ENCODE data around the gene AFG1L.

Gene AFG1L

DNA sequence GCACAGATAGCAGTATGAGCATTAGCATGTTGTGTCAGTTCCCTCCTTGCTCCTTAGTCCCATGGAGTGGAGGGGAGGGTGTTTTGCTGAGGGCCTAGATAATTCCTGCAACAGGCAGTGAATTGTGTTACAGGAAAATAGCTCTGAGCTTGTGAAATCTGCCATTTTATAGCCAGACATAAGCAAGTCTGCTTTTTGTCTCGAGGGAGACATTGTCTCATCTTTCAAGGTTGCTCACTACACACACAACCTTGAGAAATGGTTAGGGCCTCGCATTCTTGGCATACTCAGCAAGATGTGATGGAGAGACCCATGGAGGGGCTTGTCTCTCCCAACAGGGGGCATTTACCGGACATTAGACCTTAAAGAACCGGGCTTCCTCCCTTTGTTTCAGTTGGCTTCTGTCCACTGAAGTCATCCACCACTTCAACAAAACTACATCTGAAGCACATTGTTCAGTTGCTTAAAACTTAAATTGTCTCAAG lies 157.9 kb downstream of the AFG1L start:
- no peak for TF ChIP-seq SPI1 (IDR thresholded peaks at IDR 0.05; ENCODE audit: low read depth, low read length)
- no peak for TF ChIP-seq TAF1 (IDR thresholded peaks at IDR 0.05; ENCODE audit: low read depth, low read length)
- TF ChIP-seq POU2F2 (IDR thresholded peaks at IDR 0.05; ENCODE audit: low read depth, low read length), result no peak
- TF ChIP-seq POLR2A (IDR thresholded peaks at IDR 0.05; ENCODE audit: low read depth, low read length), result no peak
- no peak for TF ChIP-seq PAX5 (IDR thresholded peaks at IDR 0.05; ENCODE audit: insufficient read depth, low read length, severe bottlenecking)
- no peak for TF ChIP-seq POLR2AphosphoS5 (IDR thresholded peaks at IDR 0.05; ENCODE audit: low read depth, low read length)
- DNase-seq (ENCODE audit: insufficient read length, low spot score) (no peak), FAIRE-seq (no peak)

DNA sequence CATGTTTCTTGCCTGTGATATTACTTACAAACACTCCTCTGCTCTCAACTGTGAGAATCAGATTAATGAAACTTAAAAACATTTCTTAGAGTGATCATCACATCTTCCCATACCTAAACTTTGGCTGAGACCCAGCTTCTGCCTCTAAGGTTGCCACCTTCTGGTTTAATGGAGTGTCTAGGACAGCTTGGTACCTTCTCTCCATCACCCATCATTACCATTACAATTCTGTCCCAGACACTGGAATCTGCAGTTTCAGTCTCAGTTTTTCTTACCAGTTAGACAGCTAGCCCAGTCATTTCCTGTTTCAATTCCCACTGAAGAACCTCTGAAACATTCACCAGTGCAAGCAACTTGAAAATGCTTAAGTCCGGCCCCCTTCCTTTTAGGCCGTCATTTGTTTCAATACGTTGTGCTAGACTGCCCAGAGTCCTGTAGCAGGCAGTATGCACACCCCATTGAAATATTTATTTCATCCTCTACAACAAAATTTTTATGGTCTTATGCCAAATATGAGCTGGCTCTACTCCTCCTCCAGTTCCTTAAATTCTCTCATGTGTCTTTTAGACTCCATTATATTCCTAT lies 158.8 kb downstream of the AFG1L start:
- no peak for FAIRE-seq
- no peak for DNase-seq (ENCODE audit: insufficient read length, low spot score)
- TF ChIP-seq POLR2AphosphoS5 (IDR thresholded peaks at IDR 0.05; ENCODE audit: low read depth, low read length) (no peak), SPI1 (IDR thresholded peaks at IDR 0.05; ENCODE audit: low read depth, low read length) (no peak; the same call in 1 of the 2 replicates), POU2F2 (IDR thresholded peaks at IDR 0.05; ENCODE audit: low read depth, low read length) (no peak), TAF1 (IDR thresholded peaks at IDR 0.05; ENCODE audit: low read depth, low read length) (no peak), PAX5 (IDR thresholded peaks at IDR 0.05; ENCODE audit: insufficient read depth, low read length, severe bottlenecking) (no peak), POLR2A (IDR thresholded peaks at IDR 0.05; ENCODE audit: low read depth, low read length) (no peak)

DNA sequence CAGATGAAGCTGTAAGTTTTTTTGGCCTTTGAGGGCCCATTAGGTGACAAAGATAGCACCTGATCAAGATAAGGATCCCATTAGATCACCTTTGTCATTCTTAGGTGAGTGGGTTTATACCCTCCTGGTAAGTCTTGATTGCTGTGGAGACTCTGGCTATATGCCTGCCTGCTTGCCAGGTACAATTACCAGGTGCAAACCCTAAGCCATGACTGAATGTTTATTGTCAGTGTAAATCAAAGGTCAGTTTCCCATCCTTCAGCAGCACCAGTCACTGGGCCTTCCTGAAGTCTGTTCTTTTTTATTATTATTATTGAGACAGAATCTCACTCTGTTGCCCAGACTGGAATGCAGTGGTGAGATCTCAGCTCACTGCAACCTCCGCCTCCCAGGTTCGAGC lies 159.5 kb downstream of the AFG1L start:
- DNase-seq (ENCODE audit: insufficient read length, low spot score) (no peak), FAIRE-seq (no peak)
- TF ChIP-seq POLR2AphosphoS5 (IDR thresholded peaks at IDR 0.05; ENCODE audit: low read depth, low read length) (no peak), POLR2A (IDR thresholded peaks at IDR 0.05; ENCODE audit: low read depth, low read length) (no peak), SPI1 (IDR thresholded peaks at IDR 0.05; ENCODE audit: low read depth, low read length) (no peak), TAF1 (IDR thresholded peaks at IDR 0.05; ENCODE audit: low read depth, low read length) (no peak), PAX5 (IDR thresholded peaks at IDR 0.05; ENCODE audit: insufficient read depth, low read length, severe bottlenecking) (no peak), POU2F2 (IDR thresholded peaks at IDR 0.05; ENCODE audit: low read depth, low read length) (no peak)

GRCh38 chr6:108455688-108456087 lies 160.8 kb downstream of the AFG1L start:
- TF ChIP-seq SPI1 (IDR thresholded peaks at IDR 0.05; ENCODE audit: low read depth, low read length) (no peak), TAF1 (IDR thresholded peaks at IDR 0.05; ENCODE audit: low read depth, low read length) (no peak), POU2F2 (IDR thresholded peaks at IDR 0.05; ENCODE audit: low read depth, low read length) (no peak), PAX5 (IDR thresholded peaks at IDR 0.05; ENCODE audit: insufficient read depth, low read length, severe bottlenecking) (no peak), POLR2A (IDR thresholded peaks at IDR 0.05; ENCODE audit: low read depth, low read length) (no peak), POLR2AphosphoS5 (IDR thresholded peaks at IDR 0.05; ENCODE audit: low read depth, low read length) (no peak)
- FAIRE-seq, result no peak
- DNase-seq (ENCODE audit: insufficient read length, low spot score), result no peak

DNA sequence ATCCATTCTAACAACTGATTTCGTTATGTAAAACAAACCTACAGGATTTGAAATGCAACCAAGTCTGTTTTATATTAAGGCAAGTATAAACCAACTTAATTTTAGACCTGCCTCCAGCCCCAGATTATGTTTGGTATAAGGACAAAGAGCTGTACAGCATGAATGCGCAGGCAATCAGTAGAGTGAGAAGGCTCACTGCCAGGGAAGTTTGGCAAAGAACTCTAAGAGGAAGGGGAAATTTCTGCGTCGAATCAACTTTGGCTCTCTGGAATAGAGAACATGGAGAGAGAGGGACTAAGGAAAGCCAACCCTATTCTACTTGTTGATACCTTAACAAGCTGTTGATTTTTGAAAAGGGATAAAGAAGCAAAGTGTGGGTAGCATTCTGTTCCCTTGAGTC lies 168.9 kb downstream of the AFG1L start:
- DNase-seq (ENCODE audit: insufficient read length, low spot score) (no peak), FAIRE-seq (no peak)
- TF ChIP-seq POLR2AphosphoS5 (IDR thresholded peaks at IDR 0.05; ENCODE audit: low read depth, low read length) (no peak), POU2F2 (IDR thresholded peaks at IDR 0.05; ENCODE audit: low read depth, low read length) (no peak), SPI1 (IDR thresholded peaks at IDR 0.05; ENCODE audit: low read depth, low read length) (no peak), TAF1 (IDR thresholded peaks at IDR 0.05; ENCODE audit: low read depth, low read length) (no peak), POLR2A (IDR thresholded peaks at IDR 0.05; ENCODE audit: low read depth, low read length) (no peak), PAX5 (IDR thresholded peaks at IDR 0.05; ENCODE audit: insufficient read depth, low read length, severe bottlenecking) (no peak)

GRCh38 chr6:108464418-108465097 lies 169.7 kb downstream of the AFG1L start:
- TF ChIP-seq POLR2A (IDR thresholded peaks at IDR 0.05; ENCODE audit: low read depth, low read length) (no peak), SPI1 (IDR thresholded peaks at IDR 0.05; ENCODE audit: low read depth, low read length) (no peak), TAF1 (IDR thresholded peaks at IDR 0.05; ENCODE audit: low read depth, low read length) (no peak), POU2F2 (IDR thresholded peaks at IDR 0.05; ENCODE audit: low read depth, low read length) (no peak), PAX5 (IDR thresholded peaks at IDR 0.05; ENCODE audit: insufficient read depth, low read length, severe bottlenecking) (no peak), POLR2AphosphoS5 (IDR thresholded peaks at IDR 0.05; ENCODE audit: low read depth, low read length) (no peak)
- DNase-seq (ENCODE audit: insufficient read length, low spot score), result no peak
- FAIRE-seq, result no peak

GRCh38 chr6:108465098-108465495 lies 170.2 kb downstream of the AFG1L start:
- FAIRE-seq (no peak), DNase-seq (ENCODE audit: insufficient read length, low spot score) (no peak)
- TF ChIP-seq TAF1 (IDR thresholded peaks at IDR 0.05; ENCODE audit: low read depth, low read length) (no peak), POLR2AphosphoS5 (IDR thresholded peaks at IDR 0.05; ENCODE audit: low read depth, low read length) (no peak), SPI1 (IDR thresholded peaks at IDR 0.05; ENCODE audit: low read depth, low read length) (no peak), PAX5 (IDR thresholded peaks at IDR 0.05; ENCODE audit: insufficient read depth, low read length, severe bottlenecking) (no peak)

- TF ChIP-seq SPI1 (IDR thresholded peaks at IDR 0.05; ENCODE audit: low read depth, low read length) (no peak), POU2F2 (IDR thresholded peaks at IDR 0.05; ENCODE audit: low read depth, low read length) (no peak), POLR2AphosphoS5 (IDR thresholded peaks at IDR 0.05; ENCODE audit: low read depth, low read length) (no peak), TAF1 (IDR thresholded peaks at IDR 0.05; ENCODE audit: low read depth, low read length) (no peak), POLR2A (IDR thresholded peaks at IDR 0.05; ENCODE audit: low read depth, low read length) (no peak), PAX5 (IDR thresholded peaks at IDR 0.05; ENCODE audit: insufficient read depth, low read length, severe bottlenecking) (no peak)
- FAIRE-seq, result no peak
- no peak for DNase-seq (ENCODE audit: insufficient read length, low spot score)
Observed at GRCh38 chr6:108468346-108468745, 173.5 kb downstream of the AFG1L start.

GRCh38 chr6:108469316-108469715 lies 174.5 kb downstream of the AFG1L start:
- no peak for DNase-seq (ENCODE audit: insufficient read length, low spot score)
- TF ChIP-seq POLR2A (IDR thresholded peaks at IDR 0.05; ENCODE audit: low read depth, low read length), result no peak
- no peak for TF ChIP-seq PAX5 (IDR thresholded peaks at IDR 0.05; ENCODE audit: insufficient read depth, low read length, severe bottlenecking)
- TF ChIP-seq TAF1 (IDR thresholded peaks at IDR 0.05; ENCODE audit: low read depth, low read length), result no peak
- no peak for TF ChIP-seq POU2F2 (IDR thresholded peaks at IDR 0.05; ENCODE audit: low read depth, low read length)
- no peak for TF ChIP-seq POLR2AphosphoS5 (IDR thresholded peaks at IDR 0.05; ENCODE audit: low read depth, low read length)
- TF ChIP-seq SPI1 (IDR thresholded peaks at IDR 0.05; ENCODE audit: low read depth, low read length), result no peak
- FAIRE-seq, result no peak

Measured in GM12891 (cell line).